HEK293 (cell line): ENCODE measurements around the gene TPRKB.

Experiments
- CTCF ChIA-PET: fragments of 350-600 bp; formaldehyde crosslinking; extraction: SDS; loops from one replicate; lab custom pipeline; 2021; ENCODE audit warnings: antibody characterized with exemption; lab: Yijun Ruan, JAX
- POLR2A ChIA-PET: fragments of 300-600 bp; formaldehyde crosslinking; extraction: SDS; loops from one replicate; lab custom pipeline; 2020; ENCODE audit warnings: antibody characterized with exemption, inconsistent platforms; lab: Yijun Ruan, JAX
- H3K27ac ChIP-seq: fragments of 200-500 bp; sonication (Bioruptor generic); 2 replicates; pipeline ENCODE4 v1.5.1; 2014; ENCODE audit warnings: low read depth, low read length, control low read depth, inconsistent platforms; ENCODE audit errors: extremely low read depth
- H3K36me3 ChIP-seq, 2 experiments: fragments of 200-500 bp in 1 of 2; sonication (Bioruptor generic) in 1 of 2; 1 replicate in 1 of 2; 2 replicates in 1 of 2; pipeline ENCODE4 v1.5.1; 2014 to 2017; ENCODE audit warnings: inconsistent platforms in 2 of 2, low read length in 2 of 2; ENCODE audit not compliant: control insufficient read depth in 2 of 2, insufficient read depth in 1 of 2
- H3K4me1 ChIP-seq: fragments of 200-500 bp; sonication (Bioruptor generic); 2 replicates; pipeline ENCODE4 v1.5.1; 2014; ENCODE audit warnings: mild to moderate bottlenecking, low read length, inconsistent platforms; ENCODE audit not compliant: control insufficient read depth, insufficient read depth
- H3K4me3 ChIP-seq: 2 replicates; pipeline ENCODE4 v1.5.1; 2011; ENCODE audit warnings: low read depth, mild to moderate bottlenecking, control low read depth, low read length, moderate library complexity
- H3K9me3 ChIP-seq: fragments of 200-500 bp; sonication (Bioruptor generic); 2 replicates; pipeline ENCODE4 v1.5.1; 2014; ENCODE audit warnings: low read depth, low read length, inconsistent platforms; ENCODE audit not compliant: control insufficient read depth, insufficient read depth
- EGR2 ChIP-seq: fragments of 450-650 bp; formaldehyde crosslinking; IDR thresholded peaks from 2 replicates; pipeline ENCODE4 v1.5.1; 2016; ENCODE audit warnings: low read depth, missing biosample characterization, missing genetic modification characterization
- KLF8 ChIP-seq: fragments of 450-650 bp; formaldehyde crosslinking; IDR thresholded peaks from 2 replicates; pipeline ENCODE4 v1.5.1; 2016; ENCODE audit warnings: missing biosample characterization, missing genetic modification characterization
- ZBTB1 ChIP-seq: fragments of 450-650 bp; formaldehyde crosslinking; IDR thresholded peaks from 2 replicates; pipeline ENCODE4 v1.5.1; 2016; ENCODE audit warnings: missing biosample characterization, missing genetic modification characterization
- ZNF140 ChIP-seq: fragments of 450-650 bp; formaldehyde crosslinking; IDR thresholded peaks from 2 replicates; pipeline ENCODE4 v1.5.1; 2016; ENCODE audit warnings: missing biosample characterization, missing genetic modification characterization
- ZNF335 ChIP-seq: fragments of 450-650 bp; formaldehyde crosslinking; conservative IDR thresholded peaks from 2 replicates; pipeline ENCODE4 v1.5.1; 2016; ENCODE audit warnings: missing biosample characterization, missing genetic modification characterization
- ZNF423 ChIP-seq: fragments of 450-650 bp; formaldehyde crosslinking; IDR thresholded peaks from 2 replicates; pipeline ENCODE4 v1.5.1; 2016; ENCODE audit warnings: missing biosample characterization, missing genetic modification characterization
- ZNF521 ChIP-seq: fragments of 450-650 bp; formaldehyde crosslinking; IDR thresholded peaks from 2 replicates; pipeline ENCODE4 v1.5.1; 2017; ENCODE audit warnings: missing biosample characterization, mild to moderate bottlenecking, missing genetic modification characterization
- ZNF555 ChIP-seq: fragments of 450-650 bp; formaldehyde crosslinking; conservative IDR thresholded peaks from 2 replicates; pipeline ENCODE4 v1.5.1; 2017; ENCODE audit warnings: missing biosample characterization, mild to moderate bottlenecking, missing genetic modification characterization, inconsistent platforms
- ZNF621 ChIP-seq: fragments of 450-650 bp; formaldehyde crosslinking; IDR thresholded peaks from 2 replicates; pipeline ENCODE4 v1.5.1; 2017; ENCODE audit warnings: missing biosample characterization, missing genetic modification characterization
- ZNF658 ChIP-seq: fragments of 450-650 bp; formaldehyde crosslinking; IDR thresholded peaks from 2 replicates; pipeline ENCODE4; 2016; ENCODE audit warnings: missing biosample characterization, missing genetic modification characterization
- ZNF660 ChIP-seq: fragments of 450-650 bp; IDR thresholded peaks from 2 replicates; pipeline ENCODE4 v1.5.1; 2018; ENCODE audit warnings: missing biosample characterization, mild to moderate bottlenecking, missing genetic modification characterization
- ZSCAN23 ChIP-seq: fragments of 450-650 bp; formaldehyde crosslinking; IDR thresholded peaks from 2 replicates; pipeline ENCODE4 v1.5.1; 2016; ENCODE audit warnings: missing biosample characterization, missing genetic modification characterization
- TF ChIP-seq, protein P1 (sequence below): fragments of 450-650 bp; formaldehyde crosslinking; IDR thresholded peaks from 2 replicates; pipeline ENCODE4 v1.5.1; 2016; ENCODE audit warnings: missing biosample characterization, missing genetic modification characterization
- TF ChIP-seq, protein P2 (sequence below): fragments of 450-650 bp; formaldehyde crosslinking; IDR thresholded peaks from 2 replicates; pipeline ENCODE4 v1.5.1; 2016; ENCODE audit warnings: missing biosample characterization, missing genetic modification characterization, low read depth
- TF ChIP-seq, protein P3 (sequence below): fragments of 450-650 bp; formaldehyde crosslinking; IDR thresholded peaks from 2 replicates; pipeline ENCODE4 v1.5.1; 2016; ENCODE audit warnings: missing biosample characterization, missing genetic modification characterization
- TF ChIP-seq, protein P4 (sequence below): fragments of 450-650 bp; formaldehyde crosslinking; IDR thresholded peaks from 2 replicates; pipeline ENCODE4 v1.5.1; 2016; ENCODE audit warnings: missing biosample characterization, missing genetic modification characterization
- TF ChIP-seq, protein P5 (sequence below): fragments of 450-650 bp; formaldehyde crosslinking; IDR thresholded peaks from 2 replicates; pipeline ENCODE4 v1.5.1; 2016; ENCODE audit warnings: missing biosample characterization, missing genetic modification characterization
- TF ChIP-seq, protein P6 (sequence below): fragments of 450-650 bp; formaldehyde crosslinking; IDR thresholded peaks from 2 replicates; pipeline ENCODE4 v1.5.1; 2016; ENCODE audit warnings: missing biosample characterization, missing genetic modification characterization, borderline replicate concordance
- TF ChIP-seq, protein P7 (sequence below): IDR thresholded peaks from 2 replicates; pipeline ENCODE4 v1.6.1; 2011; ENCODE audit warnings: mild to moderate bottlenecking, low read depth, low read length, borderline replicate concordance

Gene TPRKB

DNA sequence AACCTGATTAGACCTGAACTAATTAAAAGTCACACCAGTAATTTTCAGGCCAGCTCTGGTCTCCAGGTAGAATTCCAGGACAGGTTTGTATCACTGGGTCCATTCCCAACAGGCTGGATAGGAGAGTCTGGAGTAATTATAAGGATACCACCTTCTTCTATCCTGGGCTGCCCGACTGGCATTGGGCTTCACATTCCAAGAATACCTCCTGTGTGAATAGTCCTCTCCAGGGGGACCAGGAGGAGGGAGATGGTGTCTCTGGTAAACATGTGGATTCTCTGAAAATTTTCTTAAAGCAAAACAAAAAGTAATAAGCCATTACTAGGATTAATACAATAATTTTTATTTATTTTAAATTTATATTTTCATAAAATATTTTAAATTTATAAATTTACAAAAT, 25.4 kb upstream of the TPRKB start:
- H3K36me3 ChIP-seq = peaks cover 50 to 90% of the 10 kb centered on the region in 2 experiments
- POLR2A ChIA-PET = no interaction called here
- CTCF ChIA-PET = no interaction called here

DNA sequence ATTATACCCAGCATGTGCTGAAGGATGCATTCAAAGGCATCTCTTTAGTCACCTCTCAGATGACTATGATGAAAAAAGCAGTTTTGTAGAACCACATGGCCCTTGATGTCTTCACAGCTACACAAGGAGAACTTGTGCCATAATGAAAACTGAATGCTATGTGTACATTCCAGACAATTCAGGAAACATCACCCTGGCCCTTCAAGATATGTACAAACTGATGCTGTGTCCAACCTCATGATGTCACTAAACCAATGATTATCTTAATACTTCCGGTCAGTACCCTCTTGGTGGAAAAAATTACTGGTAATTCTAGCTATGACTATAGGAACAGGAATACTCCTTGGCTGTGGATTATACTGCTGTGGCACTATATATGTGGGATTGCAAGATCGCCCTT, 22.8 kb upstream of the TPRKB start:
- H3K9me3 ChIP-seq = no peaks in the 10 kb centered on the region

More for the DNA sequence above, 25.4 kb upstream of the TPRKB start:
- no peaks in the 10 kb centered on the region for H3K9me3 ChIP-seq
- no peak overlapping the region for H3K27ac ChIP-seq
- H3K4me3 ChIP-seq = no peak overlapping the region
- H3K4me1 ChIP-seq = no peaks in the 10 kb centered on the region
- TF ChIP-seq ZBTB1 (tag by site-specific recombination) (no peak), ZNF335 (no peak), EGR2 (tag by site-specific recombination) (no peak), ZNF140 (tag by site-specific recombination) (no peak), ZNF621 (no peak), ZNF555 (tag by site-specific recombination) (no peak), ZNF660 (no peak), ZNF658 (tag by site-specific recombination) (no peak), ZNF423 (tag by site-specific recombination) (no peak)
- TF ChIP-seq, protein P1, sequence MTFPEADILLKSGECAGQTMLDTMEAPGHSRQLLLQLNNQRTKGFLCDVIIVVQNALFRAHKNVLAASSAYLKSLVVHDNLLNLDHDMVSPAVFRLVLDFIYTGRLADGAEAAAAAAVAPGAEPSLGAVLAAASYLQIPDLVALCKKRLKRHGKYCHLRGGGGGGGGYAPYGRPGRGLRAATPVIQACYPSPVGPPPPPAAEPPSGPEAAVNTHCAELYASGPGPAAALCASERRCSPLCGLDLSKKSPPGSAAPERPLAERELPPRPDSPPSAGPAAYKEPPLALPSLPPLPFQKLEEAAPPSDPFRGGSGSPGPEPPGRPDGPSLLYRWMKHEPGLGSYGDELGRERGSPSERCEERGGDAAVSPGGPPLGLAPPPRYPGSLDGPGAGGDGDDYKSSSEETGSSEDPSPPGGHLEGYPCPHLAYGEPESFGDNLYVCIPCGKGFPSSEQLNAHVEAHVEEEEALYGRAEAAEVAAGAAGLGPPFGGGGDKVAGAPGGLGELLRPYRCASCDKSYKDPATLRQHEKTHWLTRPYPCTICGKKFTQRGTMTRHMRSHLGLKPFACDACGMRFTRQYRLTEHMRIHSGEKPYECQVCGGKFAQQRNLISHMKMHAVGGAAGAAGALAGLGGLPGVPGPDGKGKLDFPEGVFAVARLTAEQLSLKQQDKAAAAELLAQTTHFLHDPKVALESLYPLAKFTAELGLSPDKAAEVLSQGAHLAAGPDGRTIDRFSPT (tag by site-specific recombination) = no peak
- TF ChIP-seq, protein P2, sequence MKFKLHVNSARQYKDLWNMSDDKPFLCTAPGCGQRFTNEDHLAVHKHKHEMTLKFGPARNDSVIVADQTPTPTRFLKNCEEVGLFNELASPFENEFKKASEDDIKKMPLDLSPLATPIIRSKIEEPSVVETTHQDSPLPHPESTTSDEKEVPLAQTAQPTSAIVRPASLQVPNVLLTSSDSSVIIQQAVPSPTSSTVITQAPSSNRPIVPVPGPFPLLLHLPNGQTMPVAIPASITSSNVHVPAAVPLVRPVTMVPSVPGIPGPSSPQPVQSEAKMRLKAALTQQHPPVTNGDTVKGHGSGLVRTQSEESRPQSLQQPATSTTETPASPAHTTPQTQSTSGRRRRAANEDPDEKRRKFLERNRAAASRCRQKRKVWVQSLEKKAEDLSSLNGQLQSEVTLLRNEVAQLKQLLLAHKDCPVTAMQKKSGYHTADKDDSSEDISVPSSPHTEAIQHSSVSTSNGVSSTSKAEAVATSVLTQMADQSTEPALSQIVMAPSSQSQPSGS (tag by site-specific recombination) = no peak
- TF ChIP-seq, protein P3, sequence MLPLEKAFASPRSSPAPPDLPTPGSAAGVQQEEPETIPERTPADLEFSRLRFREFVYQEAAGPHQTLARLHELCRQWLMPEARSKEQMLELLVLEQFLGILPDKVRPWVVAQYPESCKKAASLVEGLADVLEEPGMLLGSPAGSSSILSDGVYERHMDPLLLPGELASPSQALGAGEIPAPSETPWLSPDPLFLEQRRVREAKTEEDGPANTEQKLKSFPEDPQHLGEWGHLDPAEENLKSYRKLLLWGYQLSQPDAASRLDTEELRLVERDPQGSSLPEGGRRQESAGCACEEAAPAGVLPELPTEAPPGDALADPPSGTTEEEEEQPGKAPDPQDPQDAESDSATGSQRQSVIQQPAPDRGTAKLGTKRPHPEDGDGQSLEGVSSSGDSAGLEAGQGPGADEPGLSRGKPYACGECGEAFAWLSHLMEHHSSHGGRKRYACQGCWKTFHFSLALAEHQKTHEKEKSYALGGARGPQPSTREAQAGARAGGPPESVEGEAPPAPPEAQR (tag by site-specific recombination) = no peak

DNA sequence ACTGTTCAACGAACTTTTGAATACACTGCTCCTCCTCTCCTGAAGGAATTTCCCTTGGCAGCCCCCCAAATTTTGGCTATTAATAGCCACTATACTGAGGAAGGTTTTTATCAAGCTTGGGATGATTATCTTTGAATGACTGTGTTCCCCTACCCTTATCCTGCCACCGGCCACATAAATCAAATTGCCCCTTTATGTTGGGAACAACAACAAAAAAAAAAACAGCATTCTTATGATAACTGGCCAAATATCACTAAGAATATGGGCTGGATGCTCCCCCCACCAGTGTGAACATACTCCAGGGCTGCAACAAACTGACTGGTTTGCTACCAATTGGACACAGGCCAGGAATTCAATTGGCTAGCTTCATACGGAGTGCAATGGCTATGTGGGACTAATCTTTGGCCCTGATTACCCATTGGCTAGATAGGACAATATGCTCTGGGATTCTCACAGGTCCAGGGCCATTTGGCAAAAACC, 22.2 kb upstream of the TPRKB start:
- ChIA-PET POLR2A (no interaction called here), CTCF (no interaction called here)
- Histone ChIP-seq H3K4me3 (no peak overlapping the region), H3K27ac (no peak overlapping the region), H3K9me3 (no peaks in the 10 kb centered on the region), H3K4me1 (no peaks in the 10 kb centered on the region), H3K36me3 (peaks cover 34 to 84% of the 10 kb centered on the region in 2 experiments)
- no peak for TF ChIP-seq ZNF521 (tag by site-specific recombination)
- no peak for TF ChIP-seq ZSCAN23 (tag by site-specific recombination)
- TF ChIP-seq, protein P4, sequence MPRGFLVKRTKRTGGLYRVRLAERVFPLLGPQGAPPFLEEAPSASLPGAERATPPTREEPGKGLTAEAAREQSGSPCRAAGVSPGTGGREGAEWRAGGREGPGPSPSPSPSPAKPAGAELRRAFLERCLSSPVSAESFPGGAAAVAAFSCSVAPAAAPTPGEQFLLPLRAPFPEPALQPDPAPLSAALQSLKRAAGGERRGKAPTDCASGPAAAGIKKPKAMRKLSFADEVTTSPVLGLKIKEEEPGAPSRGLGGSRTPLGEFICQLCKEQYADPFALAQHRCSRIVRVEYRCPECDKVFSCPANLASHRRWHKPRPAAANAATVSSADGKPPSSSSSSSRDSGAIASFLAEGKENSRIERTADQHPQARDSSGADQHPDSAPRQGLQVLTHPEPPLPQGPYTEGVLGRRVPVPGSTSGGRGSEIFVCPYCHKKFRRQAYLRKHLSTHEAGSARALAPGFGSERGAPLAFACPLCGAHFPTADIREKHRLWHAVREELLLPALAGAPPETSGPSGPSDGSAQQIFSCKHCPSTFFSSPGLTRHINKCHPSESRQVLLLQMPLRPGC (tag by site-specific recombination) = no peak
- TF ChIP-seq, protein P5, sequence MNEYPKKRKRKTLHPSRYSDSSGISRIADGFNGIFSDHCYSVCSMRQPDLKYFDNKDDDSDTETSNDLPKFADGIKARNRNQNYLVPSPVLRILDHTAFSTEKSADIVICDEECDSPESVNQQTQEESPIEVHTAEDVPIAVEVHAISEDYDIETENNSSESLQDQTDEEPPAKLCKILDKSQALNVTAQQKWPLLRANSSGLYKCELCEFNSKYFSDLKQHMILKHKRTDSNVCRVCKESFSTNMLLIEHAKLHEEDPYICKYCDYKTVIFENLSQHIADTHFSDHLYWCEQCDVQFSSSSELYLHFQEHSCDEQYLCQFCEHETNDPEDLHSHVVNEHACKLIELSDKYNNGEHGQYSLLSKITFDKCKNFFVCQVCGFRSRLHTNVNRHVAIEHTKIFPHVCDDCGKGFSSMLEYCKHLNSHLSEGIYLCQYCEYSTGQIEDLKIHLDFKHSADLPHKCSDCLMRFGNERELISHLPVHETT = no peak
- TF ChIP-seq KLF8 (tag by site-specific recombination) = no peak
- TF ChIP-seq, protein P6, sequence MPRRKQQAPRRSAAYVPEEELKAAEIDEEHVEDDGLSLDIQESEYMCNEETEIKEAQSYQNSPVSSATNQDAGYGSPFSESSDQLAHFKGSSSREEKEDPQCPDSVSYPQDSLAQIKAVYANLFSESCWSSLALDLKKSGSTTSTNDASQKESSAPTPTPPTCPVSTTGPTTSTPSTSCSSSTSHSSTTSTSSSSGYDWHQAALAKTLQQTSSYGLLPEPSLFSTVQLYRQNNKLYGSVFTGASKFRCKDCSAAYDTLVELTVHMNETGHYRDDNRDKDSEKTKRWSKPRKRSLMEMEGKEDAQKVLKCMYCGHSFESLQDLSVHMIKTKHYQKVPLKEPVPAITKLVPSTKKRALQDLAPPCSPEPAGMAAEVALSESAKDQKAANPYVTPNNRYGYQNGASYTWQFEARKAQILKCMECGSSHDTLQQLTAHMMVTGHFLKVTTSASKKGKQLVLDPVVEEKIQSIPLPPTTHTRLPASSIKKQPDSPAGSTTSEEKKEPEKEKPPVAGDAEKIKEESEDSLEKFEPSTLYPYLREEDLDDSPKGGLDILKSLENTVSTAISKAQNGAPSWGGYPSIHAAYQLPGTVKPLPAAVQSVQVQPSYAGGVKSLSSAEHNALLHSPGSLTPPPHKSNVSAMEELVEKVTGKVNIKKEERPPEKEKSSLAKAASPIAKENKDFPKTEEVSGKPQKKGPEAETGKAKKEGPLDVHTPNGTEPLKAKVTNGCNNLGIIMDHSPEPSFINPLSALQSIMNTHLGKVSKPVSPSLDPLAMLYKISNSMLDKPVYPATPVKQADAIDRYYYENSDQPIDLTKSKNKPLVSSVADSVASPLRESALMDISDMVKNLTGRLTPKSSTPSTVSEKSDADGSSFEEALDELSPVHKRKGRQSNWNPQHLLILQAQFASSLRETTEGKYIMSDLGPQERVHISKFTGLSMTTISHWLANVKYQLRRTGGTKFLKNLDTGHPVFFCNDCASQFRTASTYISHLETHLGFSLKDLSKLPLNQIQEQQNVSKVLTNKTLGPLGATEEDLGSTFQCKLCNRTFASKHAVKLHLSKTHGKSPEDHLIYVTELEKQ = no peak

More for the DNA sequence above, 22.8 kb upstream of the TPRKB start:
- ChIA-PET POLR2A (no interaction called here), CTCF (no interaction called here)
- H3K4me3 ChIP-seq = no peak overlapping the region
- H3K4me1 ChIP-seq = no peaks in the 10 kb centered on the region
- TF ChIP-seq, protein P7, sequence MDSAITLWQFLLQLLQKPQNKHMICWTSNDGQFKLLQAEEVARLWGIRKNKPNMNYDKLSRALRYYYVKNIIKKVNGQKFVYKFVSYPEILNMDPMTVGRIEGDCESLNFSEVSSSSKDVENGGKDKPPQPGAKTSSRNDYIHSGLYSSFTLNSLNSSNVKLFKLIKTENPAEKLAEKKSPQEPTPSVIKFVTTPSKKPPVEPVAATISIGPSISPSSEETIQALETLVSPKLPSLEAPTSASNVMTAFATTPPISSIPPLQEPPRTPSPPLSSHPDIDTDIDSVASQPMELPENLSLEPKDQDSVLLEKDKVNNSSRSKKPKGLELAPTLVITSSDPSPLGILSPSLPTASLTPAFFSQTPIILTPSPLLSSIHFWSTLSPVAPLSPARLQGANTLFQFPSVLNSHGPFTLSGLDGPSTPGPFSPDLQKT = no peak
- H3K27ac ChIP-seq = no peak overlapping the region
- peaks cover 40 to 88% of the 10 kb centered on the region in 2 experiments for H3K36me3 ChIP-seq
